Measurements from ENCODE around the gene TRPV3.

GRCh38 chr17:3546521-3546920 is 11.1 kb downstream of the TRPV3 start:
- no peak for TF ChIP-seq CTCF (IDR thresholded peaks at IDR 0.05)
- TF ChIP-seq EZH2 (IDR thresholded peaks at IDR 0.05) = no peak
- no peak for TF ChIP-seq EZH2phosphoT487 (IDR thresholded peaks at IDR 0.05)

Data from neural progenitor cell (in vitro differentiated cells).